Activated CD4-positive, alpha-beta T cell treated with anti-CD3 and anti-CD28 coated beads for 48 hours (primary cell): Measurements from ENCODE around the gene ZIC1.

Experiments used
- DNase-seq: peaks from one replicate; pipeline ENCODE4 v3.0.0-alpha.2; 2020

Gene ZIC1

DNA sequence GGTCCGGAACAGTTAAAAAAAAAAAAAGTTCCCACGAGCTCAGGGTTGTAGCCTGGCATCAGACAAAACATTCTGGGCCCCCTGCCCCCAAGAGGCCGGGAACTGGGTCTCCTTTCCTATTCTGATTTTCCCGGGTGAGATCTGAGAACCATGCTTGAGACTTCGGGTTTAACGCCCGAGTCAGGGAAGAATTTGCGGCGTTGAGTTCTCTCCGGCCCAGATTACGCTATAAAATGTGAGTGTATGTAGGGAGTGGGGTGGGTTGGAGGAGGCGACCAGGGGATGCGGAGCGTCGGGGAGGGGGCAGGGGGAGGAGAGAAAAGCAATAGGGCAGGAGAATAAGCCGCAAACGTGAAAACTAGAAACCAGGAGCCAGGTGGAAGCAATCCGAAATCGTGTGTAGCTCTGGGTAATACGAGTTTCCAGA lies 2.7 kb downstream of the ZIC1 start:
- DNase-seq, result no peak

DNA sequence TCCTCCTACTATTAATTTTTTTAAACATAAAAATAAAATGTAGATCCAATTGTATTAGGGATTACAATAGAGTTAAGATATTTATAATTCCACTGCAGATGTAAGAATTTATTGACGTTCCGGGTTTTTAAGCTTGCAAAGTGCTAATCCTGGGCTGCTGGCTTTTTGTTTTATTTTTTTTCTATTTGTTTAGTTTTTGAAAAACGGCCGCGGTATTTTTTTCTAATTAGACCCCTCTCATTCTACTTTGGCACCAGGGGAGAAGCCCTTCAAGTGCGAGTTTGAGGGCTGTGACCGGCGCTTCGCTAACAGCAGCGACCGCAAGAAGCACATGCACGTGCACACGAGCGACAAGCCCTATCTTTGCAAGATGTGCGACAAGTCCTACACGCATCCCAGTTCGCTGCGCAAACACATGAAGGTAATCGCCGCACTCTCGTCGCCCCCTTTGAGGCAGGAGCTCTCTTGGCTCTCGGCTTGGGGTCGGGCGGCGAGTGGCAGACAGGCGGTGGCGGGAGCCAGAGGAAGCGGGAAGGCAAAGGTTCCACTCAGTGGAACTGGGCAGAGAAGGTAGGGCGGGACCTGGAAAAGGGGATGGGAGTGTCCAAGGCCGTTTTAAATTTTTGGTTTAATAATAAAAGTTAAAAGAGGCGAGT lies 3.2 kb downstream of the ZIC1 start:
- no peak for DNase-seq

DNA sequence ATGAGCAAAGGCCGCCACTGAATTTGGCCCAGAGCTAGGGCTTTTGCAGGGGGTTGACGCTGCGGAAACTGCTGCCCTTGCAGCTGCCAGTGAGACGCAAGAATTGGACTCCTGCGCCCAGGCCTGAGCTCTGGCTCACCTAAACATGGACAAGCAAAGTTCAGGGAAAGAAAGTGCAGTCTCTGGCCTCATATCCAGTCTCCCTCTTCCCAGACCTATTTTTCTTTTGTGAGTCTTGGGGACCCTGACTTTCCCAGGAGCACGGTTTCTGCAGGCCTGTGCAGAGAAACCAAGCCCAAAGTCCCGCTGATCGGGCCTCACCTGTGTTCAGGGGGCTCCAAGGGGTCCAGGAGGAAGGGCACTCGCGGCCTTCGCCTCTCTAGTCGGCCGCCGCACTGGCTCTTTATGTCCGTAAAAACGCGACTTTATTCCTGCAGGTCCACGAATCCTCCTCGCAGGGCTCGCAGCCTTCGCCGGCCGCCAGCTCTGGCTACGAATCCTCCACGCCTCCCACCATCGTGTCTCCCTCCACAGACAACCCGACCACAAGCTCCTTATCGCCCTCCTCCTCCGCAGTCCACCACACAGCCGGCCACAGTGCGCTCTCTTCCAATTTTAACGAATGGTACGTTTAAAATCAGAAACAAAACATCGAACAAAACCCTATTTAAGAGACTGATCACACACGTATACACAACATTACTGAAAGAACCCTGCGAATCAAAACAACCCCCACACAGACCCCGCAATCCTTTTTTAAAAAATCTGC lies 3.9 kb downstream of the ZIC1 start:
- no peak for DNase-seq

DNA sequence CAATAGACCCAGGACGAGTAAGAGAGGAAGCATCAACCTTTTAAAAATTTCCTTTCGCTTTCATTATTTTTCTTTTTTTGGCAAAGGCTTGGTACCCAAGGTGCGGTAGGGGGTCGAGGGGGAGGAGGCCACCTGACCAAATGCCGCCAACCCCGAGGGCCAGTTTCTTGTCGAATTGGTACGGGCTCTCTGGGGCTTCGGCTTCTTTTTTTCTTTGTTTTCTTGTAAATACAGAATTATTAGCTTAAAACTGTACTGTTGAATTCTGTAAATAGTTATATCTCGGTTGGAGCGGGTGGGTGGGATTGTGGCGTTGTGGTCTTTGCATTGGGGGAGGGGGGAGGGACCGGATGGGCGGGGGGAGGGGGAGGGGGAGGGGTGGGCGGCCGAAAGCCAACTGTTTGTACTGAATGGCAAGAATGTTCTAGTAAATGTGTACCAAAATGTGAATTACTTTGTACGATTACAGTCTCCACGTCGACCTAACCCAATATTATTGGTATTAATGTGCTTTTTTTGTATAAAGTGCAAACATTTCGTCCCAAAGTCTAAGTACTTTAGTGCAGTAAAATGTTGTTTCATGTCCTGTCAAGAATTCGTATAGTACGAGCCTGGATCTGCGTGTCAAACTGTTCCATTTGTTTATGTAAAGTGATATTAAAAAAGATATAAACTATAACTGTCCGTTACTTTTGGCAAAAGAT lies 4.7 kb downstream of the ZIC1 start:
- DNase-seq, result no peak

DNA sequence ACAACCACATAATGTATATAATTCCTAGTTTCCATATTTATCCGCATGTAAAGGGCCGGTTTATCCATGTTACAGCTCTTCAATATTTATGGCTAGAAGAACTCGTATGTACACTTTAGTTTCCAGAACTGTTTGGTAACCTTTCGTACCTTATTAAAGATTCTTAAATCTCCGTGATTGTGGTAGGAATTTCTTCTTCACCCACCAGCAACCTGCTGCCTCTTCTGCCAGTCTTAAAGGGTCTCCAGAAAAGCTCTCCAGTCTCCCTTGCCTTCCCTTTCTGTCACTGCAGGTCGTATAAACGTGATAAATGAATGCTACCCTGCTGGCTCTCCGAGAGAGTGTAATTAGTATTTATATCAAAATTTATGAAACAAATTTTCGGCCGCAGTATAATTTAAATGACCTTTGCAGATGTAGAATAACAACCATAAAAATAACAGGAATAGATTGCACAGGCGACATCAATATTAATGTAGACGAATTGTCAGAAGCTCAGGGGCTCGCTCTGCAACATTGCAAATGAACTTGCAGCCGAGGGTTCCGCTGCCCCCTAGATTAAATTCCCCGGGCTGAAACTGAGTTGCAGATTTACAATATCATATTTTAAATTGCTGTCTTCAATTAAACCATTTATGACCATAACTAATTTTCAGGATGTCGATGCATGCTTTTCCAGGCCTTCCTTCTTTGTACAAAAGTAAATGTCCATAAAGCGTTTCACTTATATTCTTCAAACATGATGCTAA lies 5.4 kb downstream of the ZIC1 start:
- no peak for DNase-seq

DNA sequence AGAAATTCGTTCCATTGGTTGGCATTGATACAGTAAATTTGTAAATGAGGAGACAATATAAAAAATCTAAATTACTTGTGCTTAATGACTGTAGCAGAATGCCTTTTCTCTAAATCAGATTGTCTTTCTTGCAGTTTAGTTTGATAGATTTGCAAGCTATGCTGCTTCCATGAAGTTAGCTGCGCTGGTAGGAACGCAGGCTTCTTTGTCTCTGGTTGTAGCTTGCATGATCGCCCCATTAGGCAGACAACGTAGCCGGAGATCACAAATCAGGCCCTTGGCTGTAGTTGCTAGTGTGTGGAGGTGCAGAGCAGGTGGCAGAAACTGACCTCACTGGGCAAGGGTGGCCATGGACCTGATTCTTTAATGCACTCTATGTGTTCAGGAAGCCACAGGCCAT lies 6.1 kb downstream of the ZIC1 start:
- no peak for DNase-seq

DNA sequence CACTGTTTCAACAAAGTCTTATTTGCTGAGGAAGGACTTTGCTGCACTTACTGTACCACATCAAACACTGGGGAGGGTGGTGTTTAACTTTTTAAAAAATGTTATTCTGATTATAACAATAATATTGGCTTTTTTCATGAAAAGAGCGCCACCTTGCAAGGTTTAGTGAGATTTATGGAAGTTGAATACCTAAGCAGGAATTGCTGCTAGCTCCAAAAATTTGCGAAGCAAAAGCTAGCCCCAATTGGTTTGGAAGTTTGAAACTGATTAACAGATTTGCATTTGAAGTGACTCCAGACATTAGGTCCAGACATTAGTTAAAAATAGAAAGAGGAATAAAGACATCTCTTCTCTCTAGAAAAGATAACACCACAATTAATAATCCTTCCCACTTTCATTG lies 6.7 kb downstream of the ZIC1 start:
- DNase-seq, result no peak

- DNase-seq, result no peak
Observed at GRCh38 chr3:147416931-147417330, 7.8 kb downstream of the ZIC1 start.

- DNase-seq, result no peak
Observed at GRCh38 chr3:147417551-147418295, 8.6 kb downstream of the ZIC1 start.

- DNase-seq, result no peak
Observed at GRCh38 chr3:147418371-147418781, 9.2 kb downstream of the ZIC1 start.

- DNase-seq, result no peak
Observed at GRCh38 chr3:147418808-147419701, 9.9 kb downstream of the ZIC1 start.

- DNase-seq, result no peak
Observed at GRCh38 chr3:147419781-147420224, 10.6 kb downstream of the ZIC1 start.

GRCh38 chr3:147420353-147421183 lies 11.4 kb downstream of the ZIC1 start:
- DNase-seq, result no peak

- no peak for DNase-seq
Observed at GRCh38 chr3:147421184-147421912, 12.2 kb downstream of the ZIC1 start.

- no peak for DNase-seq
Observed at GRCh38 chr3:147422196-147422595, 13.0 kb downstream of the ZIC1 start.

- no peak for DNase-seq
Observed at GRCh38 chr3:147422601-147423536, 13.7 kb downstream of the ZIC1 start.

DNA sequence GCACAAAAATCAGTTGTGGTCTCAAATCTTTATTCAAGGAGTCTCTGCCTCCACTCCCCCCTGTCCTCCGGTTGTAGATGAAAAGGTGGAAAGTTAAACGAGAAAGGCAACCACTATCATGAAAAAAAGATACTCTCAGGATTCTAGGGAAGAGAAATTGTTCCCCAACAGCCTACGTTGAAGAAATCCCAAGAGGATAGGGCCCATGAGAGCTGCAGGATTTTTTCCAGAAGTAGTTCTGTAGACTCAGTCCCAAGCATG lies 14.3 kb downstream of the ZIC1 start:
- DNase-seq, result no peak

- no peak for DNase-seq
Observed at GRCh38 chr3:147423798-147424580, 14.8 kb downstream of the ZIC1 start.
